Kidney epithelial cell (primary cell): Measurements from ENCODE around the gene ABCG5. TPM values are rescaled to one million over a fixed set of nuclear protein-coding genes. Genes with fewer than 3 reads are reported as not detected.

Experiments
- DNase-seq: peaks from one replicate; pipeline ENCODE4 v3.0.0-alpha.2; 2010; ENCODE audit warnings: low read depth
- H3K27me3 ChIP-seq: 2 replicates; pipeline ENCODE4 v1.6.0; 2011; ENCODE audit warnings: low read length; ENCODE audit not compliant: control insufficient read depth, insufficient read depth
- H3K36me3 ChIP-seq: 2 replicates; pipeline ENCODE4 v1.5.1; 2011; ENCODE audit warnings: low read length; ENCODE audit not compliant: control insufficient read depth, insufficient read depth
- H3K4me3 ChIP-seq: 2 replicates; pipeline ENCODE4 v1.5.1; 2011; ENCODE audit warnings: low read depth, mild to moderate bottlenecking, control low read depth, low read length
- CTCF ChIP-seq: IDR thresholded peaks from 2 replicates; pipeline ENCODE4 v1.5.1; 2011; ENCODE audit warnings: mild to moderate bottlenecking, moderate library complexity, low read length, control low read depth, inconsistent platforms; ENCODE audit not compliant: insufficient read depth, poor library complexity, severe bottlenecking
- total RNA-seq: library from RNA; depleted of rRNA; stranded (reverse); fragments of >200 nt; gene quantifications from 2 replicates; pipeline ENCODE4 v1.2.3, GENCODE V29; 2015

ABCG5 gene
- total RNA-seq, 1 donor from 2014 or later, result not detected

GRCh38 chr2:43880952-43881351 is 42.3 kb upstream of the ABCG5 start:
- TF ChIP-seq CTCF, result no peak
- H3K4me3 ChIP-seq, result no peak overlapping the region
- H3K36me3 ChIP-seq, result no peaks in the 10 kb centered on the region
- no peaks in the 10 kb centered on the region for H3K27me3 ChIP-seq
- no peak for DNase-seq

GRCh38 chr2:43880471-43880870 is 41.8 kb upstream of the ABCG5 start:
- no peaks in the 10 kb centered on the region for H3K27me3 ChIP-seq
- no peak overlapping the region for H3K4me3 ChIP-seq
- TF ChIP-seq CTCF, result no peak
- H3K36me3 ChIP-seq, result no peaks in the 10 kb centered on the region
- no peak for DNase-seq

- DNase-seq, result no peak
- TF ChIP-seq CTCF, result no peak
Measured at GRCh38 chr2:43879261-43879660, 40.6 kb upstream of the ABCG5 start.

GRCh38 chr2:43877782-43878464 is 39.3 kb upstream of the ABCG5 start:
- Histone ChIP-seq H3K4me3 (no peak overlapping the region), H3K27me3 (no peaks in the 10 kb centered on the region), H3K36me3 (no peaks in the 10 kb centered on the region)
- TF ChIP-seq CTCF, result peak; percentile 95
- no peak for DNase-seq

More at GRCh38 chr2:43879261-43879660, 40.6 kb upstream of the ABCG5 start:
- Histone ChIP-seq H3K36me3 (no peaks in the 10 kb centered on the region), H3K4me3 (no peak overlapping the region), H3K27me3 (no peaks in the 10 kb centered on the region)

- TF ChIP-seq CTCF, result no peak
- peaks cover 5% of the 10 kb centered on the region for H3K27me3 ChIP-seq
Measured at GRCh38 chr2:43874776-43875451, 36.3 kb upstream of the ABCG5 start.

More at GRCh38 chr2:43874776-43875451, 36.3 kb upstream of the ABCG5 start:
- no peak for DNase-seq
- Histone ChIP-seq H3K36me3 (no peaks in the 10 kb centered on the region), H3K4me3 (no peak overlapping the region)
